ENCODE measurements around the gene B4GALT1. TPM values are rescaled to one million over a fixed set of nuclear protein-coding genes. Genes with fewer than 3 reads are reported as not detected.

The B4GALT1 gene
- total RNA-seq, 2 experiments from 2014 or later, result 12.8 to 38.7 TPM

GRCh38 chr9:33167972-33168461 lies 881 bp upstream of the B4GALT1 start:
- intact Hi-C loops (cut with micrococcal nuclease; ENCODE audit: unreplicated experiment), result loop anchor here (1.0 to 2.0 kb wide), 4 partner anchors 9 to 143 kb away; partner anchors contain the start of gene DNAJA1
- ChIA-PET CTCF (ENCODE audit: unreplicated experiment) (interaction anchor here (1.2 kb wide), 1 partner anchor 20 kb away, joined by 3 read pairs; no protein-coding TSS in a partner anchor), POLR2A (interaction anchor here (0.5 to 1.1 kb wide), 6 partner anchors 10 to 638 kb away, joined by 3 to 8 read pairs (median 4); no protein-coding TSS in a partner anchor)
- Histone ChIP-seq H3K79me2 (ENCODE audit: insufficient read depth, low read depth, low read length) (peaks cover 38% of the 10 kb centered on the region), H3K4me3 (ENCODE audit: low read depth, low read length, poor library complexity, severe bottlenecking) (peak overlapping the region; percentile 63), H3K27ac (ENCODE audit: low read depth, low read length, poor library complexity, severe bottlenecking) (peak overlapping the region; percentile 53), H3K9me2 (ENCODE audit: insufficient read depth, low read length) (no peaks in the 10 kb centered on the region), H3K36me3 (ENCODE audit: insufficient read depth, low read length) (no peaks in the 10 kb centered on the region), H2AFZ (ENCODE audit: low read length) (peak overlapping the region; percentile 62), H3K4me2 (ENCODE audit: low read length) (peak overlapping the region; percentile 77), H4K20me1 (ENCODE audit: insufficient read depth, low read length) (0 out of 2 replicates have a peak, but pooled peaks cover 5% of the 10 kb centered on the region), H3K9me3 (ENCODE audit: low read length) (no peaks in the 10 kb centered on the region), H3K4me1 (ENCODE audit: insufficient read depth, low read length, poor library complexity, severe bottlenecking) (peaks cover 41% of the 10 kb centered on the region)
- TF ChIP-seq EZH2phosphoT487 (IDR thresholded peaks at IDR 0.05; ENCODE audit: borderline replicate concordance, low read depth, low read length), result no peak
- TF ChIP-seq CTCF (conservative IDR thresholded peaks at IDR 0.05; ENCODE audit: low read length), result no peak
- TSS peak; percentile 86 for BruUV-seq (replicated peaks)
- peak; percentile 39 for DNase-seq (ENCODE audit: low spot score)

- Histone ChIP-seq H2AFZ (ENCODE audit: low read length) (peak overlapping the region; percentile 19; the same call in 1 of the 2 replicates), H3K4me2 (ENCODE audit: low read length) (peak overlapping the region; percentile 89), H3K4me1 (ENCODE audit: insufficient read depth, low read length, poor library complexity, severe bottlenecking) (peaks cover 56% of the 10 kb centered on the region), H3K9me3 (ENCODE audit: low read length) (no peaks in the 10 kb centered on the region), H3K79me2 (ENCODE audit: insufficient read depth, low read depth, low read length) (peaks cover 53% of the 10 kb centered on the region), H3K9me2 (ENCODE audit: insufficient read depth, low read length) (no peaks in the 10 kb centered on the region), H3K27ac (ENCODE audit: low read depth, low read length, poor library complexity, severe bottlenecking) (peak overlapping the region; percentile 68), H3K4me3 (ENCODE audit: low read depth, low read length, poor library complexity, severe bottlenecking) (peak overlapping the region; percentile 93), H4K20me1 (ENCODE audit: insufficient read depth, low read length) (0 out of 2 replicates have a peak, but pooled peaks cover 10% of the 10 kb centered on the region), H3K36me3 (ENCODE audit: insufficient read depth, low read length) (no peaks in the 10 kb centered on the region)
- BruUV-seq (replicated peaks), result no TSS peak
- TF ChIP-seq EZH2phosphoT487 (IDR thresholded peaks at IDR 0.05; ENCODE audit: borderline replicate concordance, low read depth, low read length) (no peak), CTCF (conservative IDR thresholded peaks at IDR 0.05; ENCODE audit: low read length) (no peak)
- intact Hi-C loops (cut with micrococcal nuclease; ENCODE audit: unreplicated experiment), result loop anchor here (1.0 to 2.0 kb wide), 4 partner anchors 7 to 142 kb away; partner anchors contain the start of gene DNAJA1
- DNase-seq (ENCODE audit: low spot score), result peak; percentile 35
- ChIA-PET POLR2A (interaction anchor here (0.7 to 1.1 kb wide), 3 partner anchors 11 to 131 kb away, joined by 3 read pairs; no protein-coding TSS in a partner anchor), CTCF (ENCODE audit: unreplicated experiment) (interaction anchor here (0.6 to 1.0 kb wide), 2 partner anchors 57 to 287 kb away, joined by 3 read pairs; no protein-coding TSS in a partner anchor)
These were observed 679 bp downstream of the B4GALT1 start for GRCh38 chr9:33166231-33167083.

All from OCI-LY7 (cell line).